ENCODE measurements around the gene SCART1. TPM values are rescaled to one million over a fixed set of nuclear protein-coding genes. Genes with fewer than 3 reads are reported as not detected.

Gene SCART1
- total RNA-seq, 1 experiment from 2014 or later, result 1.1 TPM

DNA sequence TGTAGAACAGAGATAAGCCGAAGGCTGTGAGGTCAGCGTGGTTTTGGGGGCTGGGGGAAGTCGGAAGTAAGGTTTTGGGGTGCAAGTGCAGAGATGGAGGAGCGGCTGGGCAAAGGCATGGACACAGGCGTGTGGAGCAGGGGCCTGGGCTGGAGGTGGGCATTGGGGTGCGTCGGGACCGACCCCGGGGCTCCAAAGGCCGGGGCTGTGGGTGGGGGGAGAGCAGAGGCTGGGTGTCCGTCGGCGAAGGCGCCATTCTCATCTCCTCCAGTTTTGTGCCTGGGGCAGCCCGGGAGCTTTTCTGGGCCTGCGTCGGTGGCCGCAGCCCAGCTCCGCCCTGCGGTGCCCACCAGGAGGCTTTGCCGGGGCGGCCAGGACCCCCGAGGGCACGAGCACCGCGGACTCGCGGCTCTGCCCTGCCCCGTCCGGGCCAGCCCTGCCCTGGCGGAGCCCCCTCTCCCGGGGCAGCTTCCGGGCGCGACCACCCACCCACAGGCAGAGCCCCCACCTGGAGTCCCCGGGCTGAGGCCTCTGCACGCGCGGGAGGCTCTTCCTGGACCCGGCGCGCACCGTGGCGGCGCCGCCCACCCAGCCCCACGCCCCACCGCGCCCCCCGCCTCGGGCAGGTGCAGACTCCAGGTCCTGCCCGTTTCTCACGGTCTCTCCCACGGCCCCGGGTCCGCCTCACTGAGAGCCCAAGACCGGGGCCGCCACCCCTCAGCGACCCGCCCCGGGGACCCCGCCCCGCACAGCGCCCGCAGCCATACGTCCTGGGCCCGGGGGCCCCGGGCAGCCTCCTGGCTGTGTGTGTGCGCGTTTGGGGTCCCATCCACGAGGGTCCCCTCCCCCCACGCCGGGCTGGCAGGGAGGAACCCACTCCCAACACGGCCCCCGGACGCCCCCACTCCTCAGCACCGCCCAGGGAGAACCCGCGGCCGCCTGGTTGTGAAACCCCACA, 7.7 kb upstream of the SCART1 start:
- Mint-ChIP-seq H3K9me3 (peaks cover 71% of the 10 kb centered on the region), H3K27ac (no peak overlapping the region), H3K4me1 (no peaks in the 10 kb centered on the region), H3K36me3 (peaks cover 57% of the 10 kb centered on the region), H3K4me3 (no peak overlapping the region), H3K27me3 (ENCODE audit: low read depth) (peaks cover 22% of the 10 kb centered on the region)
- TF ChIP-seq PRRX2 (CRISPR knock-in tag; IDR thresholded peaks at IDR 0.05), result no peak
- TF ChIP-seq NR3C1 (CRISPR knock-in tag; conservative IDR thresholded peaks at IDR 0.05; ENCODE audit: low read depth), result no peak
- TF ChIP-seq TCF7 (CRISPR knock-in tag; IDR thresholded peaks at IDR 0.05; ENCODE audit: low read depth), result no peak
- DNase-seq (ENCODE audit: low spot score) (no peak), ATAC-seq (no peak)
- CTCF ChIA-PET, result no interaction called here
- POLR2A ChIA-PET, result no interaction called here

DNA sequence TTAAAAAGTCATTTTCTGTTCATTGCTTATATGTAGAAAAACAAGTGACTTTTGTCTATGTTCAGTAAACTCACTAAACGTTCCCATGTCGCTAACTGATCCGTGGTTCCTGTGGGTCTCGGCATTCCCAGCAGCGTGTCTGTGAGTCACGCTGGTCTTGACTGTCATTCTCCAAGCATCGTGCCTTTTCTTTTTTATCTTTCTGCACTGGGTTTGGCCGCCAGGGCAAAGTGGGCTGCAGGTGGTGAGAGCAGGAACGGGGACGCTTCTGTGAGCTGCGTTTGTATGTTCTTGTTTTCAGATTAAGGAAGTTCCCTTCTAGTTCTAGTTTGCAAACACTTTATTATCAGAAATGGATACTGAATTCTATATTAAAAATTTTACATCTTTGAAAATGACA, 6.8 kb upstream of the SCART1 start:
- ChIA-PET POLR2A (no interaction called here), CTCF (no interaction called here)
- H3K27me3 Mint-ChIP-seq (ENCODE audit: low read depth), result peaks cover 22% of the 10 kb centered on the region
- TF ChIP-seq, protein P1, sequence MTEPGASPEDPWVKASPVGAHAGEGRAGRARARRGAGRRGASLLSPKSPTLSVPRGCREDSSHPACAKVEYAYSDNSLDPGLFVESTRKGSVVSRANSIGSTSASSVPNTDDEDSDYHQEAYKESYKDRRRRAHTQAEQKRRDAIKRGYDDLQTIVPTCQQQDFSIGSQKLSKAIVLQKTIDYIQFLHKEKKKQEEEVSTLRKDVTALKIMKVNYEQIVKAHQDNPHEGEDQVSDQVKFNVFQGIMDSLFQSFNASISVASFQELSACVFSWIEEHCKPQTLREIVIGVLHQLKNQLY (CRISPR knock-in tag; IDR thresholded peaks at IDR 0.05), result no peak
- no peak for TF ChIP-seq RELA (CRISPR knock-in tag; IDR thresholded peaks at IDR 0.05; ENCODE audit: borderline replicate concordance)
- TF ChIP-seq, protein P2, sequence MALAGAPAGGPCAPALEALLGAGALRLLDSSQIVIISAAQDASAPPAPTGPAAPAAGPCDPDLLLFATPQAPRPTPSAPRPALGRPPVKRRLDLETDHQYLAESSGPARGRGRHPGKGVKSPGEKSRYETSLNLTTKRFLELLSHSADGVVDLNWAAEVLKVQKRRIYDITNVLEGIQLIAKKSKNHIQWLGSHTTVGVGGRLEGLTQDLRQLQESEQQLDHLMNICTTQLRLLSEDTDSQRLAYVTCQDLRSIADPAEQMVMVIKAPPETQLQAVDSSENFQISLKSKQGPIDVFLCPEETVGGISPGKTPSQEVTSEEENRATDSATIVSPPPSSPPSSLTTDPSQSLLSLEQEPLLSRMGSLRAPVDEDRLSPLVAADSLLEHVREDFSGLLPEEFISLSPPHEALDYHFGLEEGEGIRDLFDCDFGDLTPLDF (CRISPR knock-in tag; IDR thresholded peaks at IDR 0.05), result no peak
- TF ChIP-seq FOXJ3 (CRISPR knock-in tag; IDR thresholded peaks at IDR 0.05; ENCODE audit: borderline replicate concordance), result no peak
- TF ChIP-seq, protein P3, sequence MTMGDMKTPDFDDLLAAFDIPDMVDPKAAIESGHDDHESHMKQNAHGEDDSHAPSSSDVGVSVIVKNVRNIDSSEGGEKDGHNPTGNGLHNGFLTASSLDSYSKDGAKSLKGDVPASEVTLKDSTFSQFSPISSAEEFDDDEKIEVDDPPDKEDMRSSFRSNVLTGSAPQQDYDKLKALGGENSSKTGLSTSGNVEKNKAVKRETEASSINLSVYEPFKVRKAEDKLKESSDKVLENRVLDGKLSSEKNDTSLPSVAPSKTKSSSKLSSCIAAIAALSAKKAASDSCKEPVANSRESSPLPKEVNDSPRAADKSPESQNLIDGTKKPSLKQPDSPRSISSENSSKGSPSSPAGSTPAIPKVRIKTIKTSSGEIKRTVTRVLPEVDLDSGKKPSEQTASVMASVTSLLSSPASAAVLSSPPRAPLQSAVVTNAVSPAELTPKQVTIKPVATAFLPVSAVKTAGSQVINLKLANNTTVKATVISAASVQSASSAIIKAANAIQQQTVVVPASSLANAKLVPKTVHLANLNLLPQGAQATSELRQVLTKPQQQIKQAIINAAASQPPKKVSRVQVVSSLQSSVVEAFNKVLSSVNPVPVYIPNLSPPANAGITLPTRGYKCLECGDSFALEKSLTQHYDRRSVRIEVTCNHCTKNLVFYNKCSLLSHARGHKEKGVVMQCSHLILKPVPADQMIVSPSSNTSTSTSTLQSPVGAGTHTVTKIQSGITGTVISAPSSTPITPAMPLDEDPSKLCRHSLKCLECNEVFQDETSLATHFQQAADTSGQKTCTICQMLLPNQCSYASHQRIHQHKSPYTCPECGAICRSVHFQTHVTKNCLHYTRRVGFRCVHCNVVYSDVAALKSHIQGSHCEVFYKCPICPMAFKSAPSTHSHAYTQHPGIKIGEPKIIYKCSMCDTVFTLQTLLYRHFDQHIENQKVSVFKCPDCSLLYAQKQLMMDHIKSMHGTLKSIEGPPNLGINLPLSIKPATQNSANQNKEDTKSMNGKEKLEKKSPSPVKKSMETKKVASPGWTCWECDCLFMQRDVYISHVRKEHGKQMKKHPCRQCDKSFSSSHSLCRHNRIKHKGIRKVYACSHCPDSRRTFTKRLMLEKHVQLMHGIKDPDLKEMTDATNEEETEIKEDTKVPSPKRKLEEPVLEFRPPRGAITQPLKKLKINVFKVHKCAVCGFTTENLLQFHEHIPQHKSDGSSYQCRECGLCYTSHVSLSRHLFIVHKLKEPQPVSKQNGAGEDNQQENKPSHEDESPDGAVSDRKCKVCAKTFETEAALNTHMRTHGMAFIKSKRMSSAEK (CRISPR knock-in tag; IDR thresholded peaks at IDR 0.05; ENCODE audit: borderline replicate concordance), result no peak
- TF ChIP-seq ZNF423 (CRISPR knock-in tag; IDR thresholded peaks at IDR 0.05), result no peak
- TF ChIP-seq, protein P4, sequence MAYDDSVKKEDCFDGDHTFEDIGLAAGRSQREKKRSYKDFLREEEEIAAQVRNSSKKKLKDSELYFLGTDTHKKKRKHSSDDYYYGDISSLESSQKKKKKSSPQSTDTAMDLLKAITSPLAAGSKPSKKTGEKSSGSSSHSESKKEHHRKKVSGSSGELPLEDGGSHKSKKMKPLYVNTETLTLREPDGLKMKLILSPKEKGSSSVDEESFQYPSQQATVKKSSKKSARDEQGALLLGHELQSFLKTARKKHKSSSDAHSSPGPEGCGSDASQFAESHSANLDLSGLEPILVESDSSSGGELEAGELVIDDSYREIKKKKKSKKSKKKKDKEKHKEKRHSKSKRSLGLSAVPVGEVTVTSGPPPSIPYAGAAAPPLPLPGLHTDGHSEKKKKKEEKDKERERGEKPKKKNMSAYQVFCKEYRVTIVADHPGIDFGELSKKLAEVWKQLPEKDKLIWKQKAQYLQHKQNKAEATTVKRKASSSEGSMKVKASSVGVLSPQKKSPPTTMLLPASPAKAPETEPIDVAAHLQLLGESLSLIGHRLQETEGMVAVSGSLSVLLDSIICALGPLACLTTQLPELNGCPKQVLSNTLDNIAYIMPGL (CRISPR knock-in tag; IDR thresholded peaks at IDR 0.05), result no peak
- TF ChIP-seq, protein P5, sequence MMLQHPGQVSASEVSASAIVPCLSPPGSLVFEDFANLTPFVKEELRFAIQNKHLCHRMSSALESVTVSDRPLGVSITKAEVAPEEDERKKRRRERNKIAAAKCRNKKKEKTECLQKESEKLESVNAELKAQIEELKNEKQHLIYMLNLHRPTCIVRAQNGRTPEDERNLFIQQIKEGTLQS (CRISPR knock-in tag; conservative IDR thresholded peaks at IDR 0.05), result no peak
- TF ChIP-seq GRHL2 (CRISPR knock-in tag; IDR thresholded peaks at IDR 0.05; ENCODE audit: insufficient replicate concordance, severe bottlenecking), result no peak
- no peak for TF ChIP-seq HMGA2 (CRISPR knock-in tag; IDR thresholded peaks at IDR 0.05)
- no peak for TF ChIP-seq ZNF671 (CRISPR knock-in tag; IDR thresholded peaks at IDR 0.05)
- no peak for TF ChIP-seq GABPB1 (CRISPR knock-in tag; IDR thresholded peaks at IDR 0.05)
- TF ChIP-seq, protein P6, sequence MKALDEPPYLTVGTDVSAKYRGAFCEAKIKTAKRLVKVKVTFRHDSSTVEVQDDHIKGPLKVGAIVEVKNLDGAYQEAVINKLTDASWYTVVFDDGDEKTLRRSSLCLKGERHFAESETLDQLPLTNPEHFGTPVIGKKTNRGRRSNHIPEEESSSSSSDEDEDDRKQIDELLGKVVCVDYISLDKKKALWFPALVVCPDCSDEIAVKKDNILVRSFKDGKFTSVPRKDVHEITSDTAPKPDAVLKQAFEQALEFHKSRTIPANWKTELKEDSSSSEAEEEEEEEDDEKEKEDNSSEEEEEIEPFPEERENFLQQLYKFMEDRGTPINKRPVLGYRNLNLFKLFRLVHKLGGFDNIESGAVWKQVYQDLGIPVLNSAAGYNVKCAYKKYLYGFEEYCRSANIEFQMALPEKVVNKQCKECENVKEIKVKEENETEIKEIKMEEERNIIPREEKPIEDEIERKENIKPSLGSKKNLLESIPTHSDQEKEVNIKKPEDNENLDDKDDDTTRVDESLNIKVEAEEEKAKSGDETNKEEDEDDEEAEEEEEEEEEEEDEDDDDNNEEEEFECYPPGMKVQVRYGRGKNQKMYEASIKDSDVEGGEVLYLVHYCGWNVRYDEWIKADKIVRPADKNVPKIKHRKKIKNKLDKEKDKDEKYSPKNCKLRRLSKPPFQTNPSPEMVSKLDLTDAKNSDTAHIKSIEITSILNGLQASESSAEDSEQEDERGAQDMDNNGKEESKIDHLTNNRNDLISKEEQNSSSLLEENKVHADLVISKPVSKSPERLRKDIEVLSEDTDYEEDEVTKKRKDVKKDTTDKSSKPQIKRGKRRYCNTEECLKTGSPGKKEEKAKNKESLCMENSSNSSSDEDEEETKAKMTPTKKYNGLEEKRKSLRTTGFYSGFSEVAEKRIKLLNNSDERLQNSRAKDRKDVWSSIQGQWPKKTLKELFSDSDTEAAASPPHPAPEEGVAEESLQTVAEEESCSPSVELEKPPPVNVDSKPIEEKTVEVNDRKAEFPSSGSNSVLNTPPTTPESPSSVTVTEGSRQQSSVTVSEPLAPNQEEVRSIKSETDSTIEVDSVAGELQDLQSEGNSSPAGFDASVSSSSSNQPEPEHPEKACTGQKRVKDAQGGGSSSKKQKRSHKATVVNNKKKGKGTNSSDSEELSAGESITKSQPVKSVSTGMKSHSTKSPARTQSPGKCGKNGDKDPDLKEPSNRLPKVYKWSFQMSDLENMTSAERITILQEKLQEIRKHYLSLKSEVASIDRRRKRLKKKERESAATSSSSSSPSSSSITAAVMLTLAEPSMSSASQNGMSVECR (CRISPR knock-in tag; IDR thresholded peaks at IDR 0.05; ENCODE audit: borderline replicate concordance), result no peak
- H3K9me3 Mint-ChIP-seq, result peaks cover 75% of the 10 kb centered on the region
- no peak for DNase-seq (ENCODE audit: low spot score)
- no peaks in the 10 kb centered on the region for H3K4me1 Mint-ChIP-seq
- peaks cover 61% of the 10 kb centered on the region for H3K36me3 Mint-ChIP-seq
- H3K27ac Mint-ChIP-seq, result no peak overlapping the region
- no peak overlapping the region for H3K4me3 Mint-ChIP-seq
- no peak for ATAC-seq
